ENCODE data around the gene CDH12.
"Not testable (repeated sequence)": the region's sequence is repeated elsewhere in the genome, so short reads cannot be mapped to it uniquely, and the experiment has no call there.

Gene CDH12

GRCh38 chr5:22852807-22853660 lies at the start of gene CDH12:
CDH12 (minus strand) TSS chr5:22853344.
- DNase-seq: no peak

- no peak for DNase-seq
These were observed 48.7 kb upstream of the CDH12 start for GRCh38 chr5:22901885-22902284.

DNA sequence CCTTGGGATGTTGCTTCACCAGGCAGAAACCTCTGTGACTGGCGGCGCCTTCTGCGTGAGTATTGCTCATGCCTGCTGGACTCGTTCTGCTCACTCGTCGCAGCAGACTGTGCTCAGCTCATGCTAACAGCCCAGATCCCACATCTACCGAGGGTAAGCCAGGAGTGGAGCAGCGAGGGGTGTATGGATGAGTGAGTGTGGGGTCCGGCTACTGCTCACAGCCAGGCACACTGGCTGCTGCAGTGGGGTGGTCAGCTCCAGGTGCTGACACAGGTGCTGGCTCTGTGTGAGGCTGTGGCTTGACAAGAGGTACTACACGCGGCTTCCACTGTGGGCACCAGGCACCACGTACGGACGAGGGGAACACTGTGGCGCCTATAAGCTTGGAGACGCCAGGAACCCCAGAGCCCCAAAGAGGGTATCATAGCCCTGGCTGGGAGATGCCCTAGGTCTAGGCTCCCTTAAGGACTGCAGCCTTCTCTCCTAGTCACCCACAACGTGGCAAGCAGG lies 47.7 kb upstream of the CDH12 start:
- no peak for DNase-seq

DNA sequence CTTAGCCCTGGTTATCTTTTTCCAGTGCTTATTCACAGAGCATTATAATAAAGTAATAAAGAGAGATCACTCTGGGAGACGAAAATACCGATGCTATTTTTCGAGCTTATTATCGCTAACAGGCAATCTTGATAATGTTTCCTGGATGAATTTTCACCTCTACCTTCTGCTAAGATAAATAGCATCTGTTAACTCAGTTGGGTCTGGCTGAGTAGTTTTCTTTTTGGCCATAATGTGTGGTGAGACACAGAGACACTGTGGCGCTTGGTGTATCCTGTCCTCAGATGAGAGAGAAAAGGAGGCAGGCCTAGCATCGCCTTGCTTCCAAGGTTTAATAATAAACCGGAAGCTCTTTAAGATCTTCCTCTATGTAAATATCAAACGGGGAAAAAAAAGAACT lies 46.2 kb upstream of the CDH12 start:
- no peak for DNase-seq

DNA sequence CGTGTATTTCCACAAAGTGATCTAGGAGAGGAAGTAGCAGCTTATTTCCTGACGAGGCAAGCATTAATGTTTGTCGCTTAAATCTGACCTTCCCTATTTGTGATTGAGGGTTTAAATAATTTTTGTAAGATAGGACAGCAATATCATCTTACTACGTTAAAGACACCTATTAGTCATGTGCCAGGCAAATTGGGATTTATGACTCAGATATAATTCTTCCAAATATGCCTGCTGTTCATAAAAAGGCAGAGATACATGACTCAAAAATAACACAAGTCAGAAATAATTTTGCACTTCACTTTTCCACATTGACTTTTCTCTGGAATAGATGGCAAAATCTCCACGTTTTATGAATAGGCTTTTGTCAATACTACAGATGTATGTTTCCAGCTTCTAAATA lies 43.0 kb upstream of the CDH12 start:
- no peak for DNase-seq

GRCh38 chr5:22892441-22892840 lies 39.3 kb upstream of the CDH12 start:
- DNase-seq: no peak

DNA sequence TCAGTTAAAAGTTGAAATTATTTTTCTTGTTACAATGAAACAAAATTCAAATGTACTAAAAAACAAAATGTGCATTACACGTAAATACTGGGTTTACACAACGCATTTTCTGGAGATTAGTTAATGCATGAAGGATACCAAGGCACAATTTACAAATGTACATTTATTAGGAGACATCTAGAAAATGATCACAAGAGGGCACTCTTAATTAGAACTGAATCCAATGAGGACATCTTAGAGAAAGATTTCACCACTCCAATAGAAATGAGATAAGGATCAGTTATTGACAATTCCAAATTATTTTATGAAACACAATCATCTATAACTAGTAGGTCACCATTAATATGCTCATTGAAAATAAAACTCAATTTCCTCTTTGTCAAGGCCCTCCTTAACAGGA lies 36.6 kb upstream of the CDH12 start:
- no peak for DNase-seq

- DNase-seq: no peak
These were observed 34.4 kb upstream of the CDH12 start for GRCh38 chr5:22887566-22887965.

GRCh38 chr5:22858911-22859310 lies 5.8 kb upstream of the CDH12 start:
- DNase-seq: not testable (repeated sequence)

- no peak for DNase-seq
These were observed 2.7 kb upstream of the CDH12 start for GRCh38 chr5:22855824-22856223.

DNA sequence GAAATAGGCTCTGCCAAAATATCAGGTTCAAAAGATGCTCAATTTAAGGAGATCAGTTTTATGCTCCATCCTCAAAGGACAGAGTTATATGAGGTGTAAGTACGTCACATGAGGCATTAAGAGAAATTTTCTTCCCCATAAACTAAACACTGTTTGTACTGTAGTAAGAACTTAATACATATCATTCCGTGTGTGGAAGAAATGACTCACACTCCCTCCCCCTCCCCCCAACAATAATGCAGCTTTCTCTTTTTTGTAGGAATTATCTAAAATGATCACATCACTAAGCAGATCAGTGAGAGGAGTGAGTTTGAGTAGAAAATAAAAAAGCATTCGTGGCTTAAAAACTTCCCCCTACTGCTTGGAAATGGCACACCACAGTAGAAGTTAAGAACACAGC lies 2.2 kb downstream of the CDH12 start:
- DNase-seq: no peak

GRCh38 chr5:22846693-22847092 lies 6.5 kb downstream of the CDH12 start:
- no peak for DNase-seq

DNA sequence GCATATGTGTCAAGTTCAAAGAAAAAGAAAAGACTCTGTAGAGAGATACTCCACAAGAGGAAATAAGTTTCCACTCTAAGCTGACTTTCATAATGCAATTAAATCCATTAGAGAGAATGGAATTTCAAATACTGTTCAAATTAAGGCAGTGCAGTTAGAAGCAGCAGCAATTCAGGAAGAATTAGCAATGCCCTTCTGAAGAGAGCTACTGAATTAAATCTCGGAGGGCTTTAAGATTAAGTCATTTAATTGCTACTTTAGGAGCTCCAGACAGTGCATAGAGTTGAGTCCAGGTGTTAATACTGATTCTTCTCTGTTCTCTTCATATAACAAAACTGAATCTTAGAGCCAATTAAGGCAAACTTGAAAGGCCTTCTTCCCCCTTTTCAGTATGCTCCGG lies 8.5 kb downstream of the CDH12 start:
- no peak for DNase-seq

GRCh38 chr5:22844155-22844554 lies 9.0 kb downstream of the CDH12 start:
- no peak for DNase-seq

DNA sequence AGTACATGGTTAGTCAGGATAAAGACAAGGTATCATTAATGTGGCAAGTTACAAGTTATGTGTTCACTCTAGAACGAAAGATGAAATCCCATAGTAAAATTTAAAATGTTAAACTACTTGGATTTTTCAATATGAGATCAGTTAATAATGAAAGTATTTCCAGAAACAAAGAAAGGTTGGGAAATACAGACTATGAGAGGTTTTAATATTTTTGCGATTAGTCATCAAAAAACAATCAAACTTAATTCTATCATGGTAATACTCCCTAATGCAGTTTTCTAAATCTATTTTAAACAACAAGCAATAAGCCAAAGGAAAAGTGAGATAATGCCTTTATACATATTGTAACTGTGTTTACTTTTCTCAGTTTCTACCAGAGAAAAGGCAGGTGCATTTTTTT lies 10.6 kb downstream of the CDH12 start:
- no peak for DNase-seq

GRCh38 chr5:22837803-22838202 lies 15.3 kb downstream of the CDH12 start:
- no peak for DNase-seq

DNA sequence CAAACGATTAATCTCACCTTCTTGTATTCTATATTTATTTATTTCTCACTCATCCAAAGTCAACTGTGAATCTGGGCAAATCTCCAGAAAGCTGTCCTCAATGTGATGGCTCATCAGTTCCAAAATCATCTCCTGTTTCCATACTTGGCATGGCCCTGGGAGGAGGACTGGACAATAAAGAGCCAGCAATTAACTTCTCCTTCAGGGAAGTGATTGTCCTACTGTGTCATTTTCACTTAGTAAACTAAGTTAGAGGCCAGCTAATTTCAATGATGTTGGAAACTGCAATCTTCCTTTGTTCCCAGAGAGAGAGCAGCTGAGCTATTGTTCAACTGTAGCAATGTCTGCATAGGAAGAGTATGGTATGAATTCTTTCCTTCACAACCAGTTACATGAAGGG lies 17.5 kb downstream of the CDH12 start:
- DNase-seq: no peak

GRCh38 chr5:22793463-22793862 lies 59.7 kb downstream of the CDH12 start:
- no peak for DNase-seq

- no peak for DNase-seq
These were observed 65.3 kb downstream of the CDH12 start for GRCh38 chr5:22787807-22788206.

GRCh38 chr5:22787398-22787797 lies 65.7 kb downstream of the CDH12 start:
- DNase-seq: no peak

DNA sequence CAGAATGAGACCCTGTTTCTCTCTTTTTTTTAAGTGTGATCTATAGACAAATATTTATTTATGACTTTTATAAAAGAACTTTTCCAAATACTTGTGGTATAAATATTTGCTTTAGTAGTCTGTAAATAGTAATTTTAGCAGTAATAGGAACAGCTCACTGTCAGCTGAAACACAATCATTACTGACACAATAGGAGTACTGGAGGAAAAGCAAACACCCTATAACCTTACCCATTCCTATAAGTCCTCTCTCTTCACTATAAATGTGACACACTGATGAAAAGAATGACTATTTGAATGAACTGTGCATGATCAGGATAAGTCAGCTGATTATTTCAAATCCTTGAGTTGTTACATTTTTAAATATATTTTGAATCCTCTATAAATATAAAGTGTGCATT lies 72.4 kb downstream of the CDH12 start:
- no peak for DNase-seq

- DNase-seq: no peak
These were observed 73.6 kb downstream of the CDH12 start for GRCh38 chr5:22779499-22779898.

GRCh38 chr5:22776285-22776684 lies 76.9 kb downstream of the CDH12 start:
- no peak for DNase-seq

DNA sequence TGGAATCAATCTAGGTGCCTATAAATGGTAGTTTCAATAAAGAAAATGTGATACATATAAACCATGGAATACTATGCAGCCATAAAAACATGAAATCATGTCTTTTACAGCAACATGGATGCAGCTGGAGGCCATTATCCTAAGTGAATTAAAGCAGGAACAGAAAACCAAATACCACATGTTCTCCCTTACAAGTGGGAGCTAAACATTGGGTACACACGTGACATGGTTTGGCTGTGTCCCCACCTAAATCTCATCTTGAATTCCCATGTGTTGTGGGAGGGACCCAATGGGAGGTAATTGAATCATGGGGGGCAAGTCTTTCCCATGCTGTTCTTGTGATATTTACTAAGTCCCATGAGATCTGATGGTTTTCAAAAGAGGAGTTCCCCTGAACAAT lies 78.9 kb downstream of the CDH12 start:
- DNase-seq: not testable (repeated sequence)

DNA sequence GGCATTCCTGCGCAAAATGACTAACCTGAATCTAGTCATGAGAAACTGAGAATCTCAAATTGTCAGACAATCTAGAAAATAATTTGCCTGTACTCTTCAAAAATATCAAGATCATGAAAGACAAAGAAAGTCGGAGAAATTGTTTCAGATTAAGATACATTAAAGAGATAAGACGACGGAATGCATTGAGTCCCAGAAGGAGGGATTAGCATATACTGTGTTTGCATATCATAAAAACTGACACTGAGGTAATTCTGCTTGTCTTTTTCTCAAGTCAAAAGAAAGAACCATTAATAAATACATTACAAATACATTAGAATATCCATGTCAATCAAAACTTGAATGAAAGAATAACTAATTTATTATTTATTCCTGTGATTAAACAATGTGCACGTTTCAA lies 88.4 kb downstream of the CDH12 start:
- DNase-seq: no peak

All from CD4-positive, alpha-beta T cell treated with Interleukin-10 for 1 hour (primary cell).